Astrocyte of the spinal cord (primary cell): ENCODE measurements around the gene MICB.

Experiments used
- DNase-seq: peaks from one replicate; pipeline ENCODE4 v3.0.0; 2011; ENCODE audit warnings: low read depth, low spot score
- H3K4me3 ChIP-seq: 2 replicates; pipeline ENCODE4 v1.5.1; 2011; ENCODE audit warnings: low read depth, mild to moderate bottlenecking, low read length, moderate library complexity
- CTCF ChIP-seq: IDR thresholded peaks from 2 replicates; pipeline ENCODE4 v1.5.1; 2012; ENCODE audit warnings: low read depth, mild to moderate bottlenecking, low read length, inconsistent platforms
- in situ Hi-C: cut with HindIII; loops from 2 replicates; pipeline ENCODE4 v1.10.0; 2017; ENCODE audit warnings: low sequenced_read_pairs

MICB gene

GRCh38 chr6:31560697-31561058 lies 62.7 kb downstream of the MICB start:
- no peak for TF ChIP-seq CTCF
- in situ Hi-C loops: no loop called here
- DNase-seq: no peak
- no peak overlapping the region for H3K4me3 ChIP-seq
